C4-2B (cell line): ENCODE data around the gene SYNE2.

ENCODE experiments used
- CTCF ChIP-seq: fragments of 450-650 bp; conservative IDR thresholded peaks from 2 replicates; pipeline ENCODE4 v1.5.1; 2017; ENCODE audit warnings: mild to moderate bottlenecking
- ZFX ChIP-seq: fragments of 450-650 bp; IDR thresholded peaks from 2 replicates; pipeline ENCODE4 v1.6.1; 2017

- TF ChIP-seq ZFX (no peak), CTCF (no peak)
Observed at GRCh38 chr14:63941023-63941422, 88.2 kb downstream of the SYNE2 start.
